ENCODE measurements around the gene LETM1.

LETM1 gene

GRCh38 chr4:1808851-1809753 is 46.9 kb downstream of the LETM1 start:
- no peak for DNase-seq (ENCODE audit: low read depth in 2 of 2, low spot score in 1 of 2)

- no peak for DNase-seq (ENCODE audit: low read depth in 2 of 2, low spot score in 1 of 2)
These were observed 47.6 kb downstream of the LETM1 start for GRCh38 chr4:1808396-1808795.

GRCh38 chr4:1807332-1807777 is 48.6 kb downstream of the LETM1 start:
- no peak for DNase-seq (ENCODE audit: low read depth in 2 of 2, low spot score in 1 of 2)

GRCh38 chr4:1806596-1807331 is 49.2 kb downstream of the LETM1 start:
- no peak for DNase-seq (ENCODE audit: low read depth in 2 of 2, low spot score in 1 of 2)

GRCh38 chr4:1806223-1806564 is 49.8 kb downstream of the LETM1 start:
- DNase-seq (ENCODE audit: low read depth in 2 of 2, low spot score in 1 of 2) = no peak

- no peak for DNase-seq (ENCODE audit: low read depth in 2 of 2, low spot score in 1 of 2)
These were observed 50.3 kb downstream of the LETM1 start for GRCh38 chr4:1805493-1806222.

- DNase-seq (ENCODE audit: low read depth in 2 of 2, low spot score in 1 of 2) = no peak
These were observed 51.1 kb downstream of the LETM1 start for GRCh38 chr4:1804638-1805492.

- no peak for DNase-seq (ENCODE audit: low read depth in 2 of 2, low spot score in 1 of 2)
These were observed 52.2 kb downstream of the LETM1 start for GRCh38 chr4:1803523-1804423.

GRCh38 chr4:1802720-1803522 is 53.0 kb downstream of the LETM1 start:
- no peak for DNase-seq (ENCODE audit: low read depth in 2 of 2, low spot score in 1 of 2)

GRCh38 chr4:1802151-1802715 is 53.7 kb downstream of the LETM1 start:
- DNase-seq (ENCODE audit: low read depth in 2 of 2, low spot score in 1 of 2) = no peak

GRCh38 chr4:1801286-1801958 is 54.5 kb downstream of the LETM1 start:
- no peak for DNase-seq (ENCODE audit: low read depth in 2 of 2, low spot score in 1 of 2)

- DNase-seq (ENCODE audit: low read depth in 2 of 2, low spot score in 1 of 2) = no peak
These were observed 55.2 kb downstream of the LETM1 start for GRCh38 chr4:1800805-1801204.

- no peak for DNase-seq (ENCODE audit: low read depth in 2 of 2, low spot score in 1 of 2)
These were observed 56.3 kb downstream of the LETM1 start for GRCh38 chr4:1799387-1800375.

- no peak for DNase-seq (ENCODE audit: low read depth in 2 of 2, low spot score in 1 of 2)
These were observed 57.2 kb downstream of the LETM1 start for GRCh38 chr4:1798580-1799386.

GRCh38 chr4:1797861-1798579 is 57.9 kb downstream of the LETM1 start:
- DNase-seq (ENCODE audit: low read depth in 2 of 2, low spot score in 1 of 2) = no peak

Measured in stimulated activated CD8-positive, alpha-beta memory T cell treated with anti-CD3 and anti-CD28 coated beads, Interleukin-4, amount 100 ng/mL, for 4 hours (primary cell).